H54 (cell line): ENCODE data around the gene ST8SIA5.
A peak's percentile ranks its signal among the peaks of the same experiment; 100 is the strongest.

Experiments used
- DNase-seq: peaks from one replicate; pipeline ENCODE4 v3.0.0; 2011; ENCODE audit warnings: low spot score, mixed read lengths; ENCODE audit not compliant: insufficient read length
- FAIRE-seq: peaks from 3 replicates; lab custom pipeline; 2011; peaks lifted over from hg19 to GRCh38; lab: Jason Lieb, UNC
- POLR2A ChIP-seq: IDR thresholded peaks from 2 replicates; pipeline ENCODE4 v1.6.1; 2011; ENCODE audit warnings: low read depth, mild to moderate bottlenecking, low read length

The ST8SIA5 gene

DNA sequence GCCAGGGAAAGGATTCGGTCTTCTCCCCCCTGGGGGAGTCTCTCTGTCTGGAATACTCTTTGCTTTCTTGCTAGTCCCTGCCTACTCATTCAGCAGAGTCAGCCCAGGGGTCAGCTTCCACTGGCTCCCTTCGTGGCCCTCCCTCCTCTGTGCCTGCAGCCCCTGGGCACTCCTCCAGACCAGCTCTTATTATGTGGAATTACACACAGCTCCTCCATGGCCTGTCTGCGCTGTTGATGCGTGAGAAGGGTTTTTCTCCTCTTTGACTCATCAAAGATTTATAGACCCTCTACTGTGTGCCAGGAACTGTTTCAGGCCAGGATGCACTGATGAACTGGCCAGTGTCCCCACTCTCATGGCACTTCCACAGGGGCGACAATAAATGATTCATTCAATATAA is 44.4 kb downstream of the ST8SIA5 start:
- FAIRE-seq (no peak), DNase-seq (peak; percentile 38)
- no peak for TF ChIP-seq POLR2A

DNA sequence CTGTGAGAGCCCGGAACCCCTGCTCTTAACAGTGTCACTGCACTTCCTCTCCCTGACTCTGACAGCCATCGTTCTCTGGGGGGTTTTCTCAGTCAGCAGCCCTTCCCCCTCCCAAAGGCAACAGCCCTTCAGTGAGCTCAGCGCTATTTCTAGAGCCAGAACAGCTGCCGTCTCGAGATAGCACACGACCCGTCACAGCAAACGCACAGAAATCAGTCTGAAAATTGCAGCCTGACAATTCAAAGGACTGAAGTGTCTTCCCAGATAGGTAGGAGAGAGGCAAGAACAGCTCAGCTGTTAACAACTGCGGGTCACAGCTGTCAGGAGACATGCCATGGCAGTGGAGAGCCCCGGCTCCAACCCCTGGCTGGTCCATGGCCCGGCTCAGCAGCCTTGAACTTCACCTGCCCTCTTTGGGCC is 45.4 kb downstream of the ST8SIA5 start:
- DNase-seq: no peak
- TF ChIP-seq POLR2A: no peak
- FAIRE-seq: no peak

DNA sequence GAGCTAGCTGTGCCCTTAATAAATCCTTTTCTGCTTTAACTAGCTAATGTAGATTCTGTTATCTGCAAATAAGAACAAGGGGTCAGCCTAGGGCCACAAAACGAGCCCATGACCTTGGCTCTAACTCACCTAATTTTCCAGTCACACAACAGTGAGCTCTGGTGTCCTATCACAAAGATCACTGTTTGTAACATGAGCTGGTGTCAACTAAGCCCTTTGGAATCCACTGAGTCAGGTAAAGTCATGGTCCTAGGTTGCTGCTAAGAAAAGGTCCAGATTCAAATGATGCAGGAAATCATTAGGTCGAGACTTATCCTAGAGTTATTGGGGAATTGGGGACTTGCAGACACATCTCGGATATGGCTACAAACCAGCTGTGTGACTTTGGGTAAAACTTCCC is 49.9 kb downstream of the ST8SIA5 start:
- TF ChIP-seq POLR2A: no peak
- no peak for FAIRE-seq
- no peak for DNase-seq

DNA sequence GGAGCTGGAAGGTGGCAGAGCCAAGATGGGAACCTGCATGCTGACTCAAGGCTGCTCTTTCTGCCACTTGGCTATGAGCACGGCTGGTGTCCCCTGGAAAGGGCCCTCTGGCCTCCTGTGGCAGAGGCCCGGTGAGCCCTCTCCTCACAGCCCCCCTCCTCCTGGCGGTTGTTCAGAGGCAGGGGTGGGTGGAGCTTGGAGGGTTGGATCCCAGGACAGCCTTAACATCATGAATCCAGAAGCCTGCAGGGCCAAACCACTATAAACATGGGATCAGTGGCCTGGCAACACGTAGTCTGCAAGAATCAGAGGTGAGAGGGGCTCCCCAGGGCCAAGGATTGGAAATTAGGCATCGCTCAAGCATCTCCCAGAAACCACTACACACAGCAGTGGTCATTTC is 51.3 kb downstream of the ST8SIA5 start:
- TF ChIP-seq POLR2A: no peak
- DNase-seq: no peak
- no peak for FAIRE-seq

DNA sequence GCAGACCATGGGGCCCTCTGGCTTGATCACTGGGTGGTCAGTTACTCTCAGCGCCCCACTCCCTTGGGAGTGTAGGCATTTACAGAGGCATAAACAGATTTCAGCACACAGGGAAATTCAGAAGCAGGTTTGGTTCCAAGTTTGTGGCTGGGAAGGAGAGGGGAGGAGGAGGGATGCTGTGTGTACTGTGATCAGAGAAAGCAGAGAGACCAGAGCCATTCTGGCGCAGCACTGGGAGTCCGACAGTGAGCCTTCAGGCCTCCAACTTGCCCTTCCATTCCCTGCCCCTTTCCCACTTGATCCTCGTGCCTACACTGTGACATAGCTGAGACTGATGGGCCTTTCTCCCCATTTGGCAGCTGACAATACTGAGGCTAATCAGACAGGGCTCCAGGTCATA is 52.0 kb downstream of the ST8SIA5 start:
- no peak for FAIRE-seq
- no peak for DNase-seq
- TF ChIP-seq POLR2A: no peak

DNA sequence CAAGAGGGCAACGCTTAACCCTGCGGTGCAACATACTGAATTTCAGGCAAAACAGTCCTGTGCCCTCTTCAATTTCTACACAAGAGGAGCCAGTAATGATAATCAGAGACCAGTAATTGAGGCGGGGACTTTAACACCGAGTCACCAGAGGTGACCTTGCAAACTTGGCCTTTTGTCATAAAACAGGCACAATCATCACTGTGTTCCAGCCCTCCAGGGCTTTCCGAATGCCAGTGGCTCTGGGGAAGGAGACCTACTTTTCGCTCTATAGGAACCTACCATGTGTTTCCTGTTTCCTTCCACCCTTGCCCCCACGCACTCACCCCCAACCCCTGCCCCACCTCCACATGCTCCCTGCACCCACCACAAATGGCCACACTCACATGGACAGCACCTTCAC is 52.7 kb downstream of the ST8SIA5 start:
- no peak for TF ChIP-seq POLR2A
- DNase-seq (no peak), FAIRE-seq (no peak)

DNA sequence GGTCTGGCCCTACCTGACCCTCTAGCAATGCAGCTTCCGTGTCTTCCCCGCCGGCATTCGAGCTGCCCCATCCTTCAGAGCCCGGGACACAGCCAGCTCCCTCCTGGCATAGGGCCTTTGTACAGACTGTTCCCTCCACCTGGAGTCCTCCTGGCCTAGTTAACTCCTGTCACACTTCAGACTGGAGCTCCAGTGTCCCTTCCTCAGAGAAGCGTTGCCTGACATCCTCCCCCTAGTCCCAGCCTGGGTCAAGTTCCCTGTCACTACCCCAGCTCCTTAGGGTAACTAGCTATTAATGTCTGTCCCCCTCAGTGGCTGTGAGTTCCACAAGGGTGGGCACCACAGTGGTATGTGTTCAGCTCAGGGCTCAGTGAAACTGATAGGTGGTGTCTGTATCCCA is 54.4 kb downstream of the ST8SIA5 start:
- DNase-seq: no peak
- no peak for TF ChIP-seq POLR2A
- no peak for FAIRE-seq

DNA sequence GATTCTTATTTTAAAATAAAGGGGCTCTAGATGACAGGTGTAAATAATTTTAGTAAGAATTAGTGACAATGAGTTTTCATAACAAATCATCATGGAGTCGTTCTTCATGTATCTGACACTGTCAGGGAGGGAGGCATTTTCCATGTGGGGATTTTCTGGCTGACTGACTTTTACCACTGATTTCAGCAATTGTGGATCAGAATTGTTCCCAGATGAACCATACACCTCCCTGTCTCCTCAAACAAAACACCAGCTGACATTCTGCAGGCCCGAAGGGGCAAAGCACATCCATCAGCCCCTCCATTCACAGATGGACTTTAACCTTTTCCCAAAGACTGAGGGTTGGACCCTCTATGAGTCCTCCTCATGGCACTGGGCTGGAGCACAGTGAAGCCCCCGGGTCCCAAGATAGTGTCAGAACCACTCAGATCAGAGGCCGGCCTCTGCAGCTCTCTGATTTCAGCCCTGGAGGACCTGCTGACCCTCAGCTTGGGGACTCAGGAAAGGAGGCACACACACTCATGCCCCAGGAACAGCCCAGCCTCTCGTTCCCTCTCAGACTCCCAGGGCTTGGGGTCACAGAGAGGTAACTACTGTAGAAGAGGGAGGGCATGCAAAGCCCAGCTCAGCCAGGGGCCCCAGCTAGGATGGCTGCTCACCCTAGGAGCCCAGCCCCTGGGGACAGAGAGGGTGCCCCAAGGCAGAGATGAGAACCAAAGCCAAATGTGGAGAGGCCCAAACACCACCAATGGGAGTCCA is 56.6 kb downstream of the ST8SIA5 start:
- no peak for TF ChIP-seq POLR2A
- DNase-seq: no peak
- no peak for FAIRE-seq

DNA sequence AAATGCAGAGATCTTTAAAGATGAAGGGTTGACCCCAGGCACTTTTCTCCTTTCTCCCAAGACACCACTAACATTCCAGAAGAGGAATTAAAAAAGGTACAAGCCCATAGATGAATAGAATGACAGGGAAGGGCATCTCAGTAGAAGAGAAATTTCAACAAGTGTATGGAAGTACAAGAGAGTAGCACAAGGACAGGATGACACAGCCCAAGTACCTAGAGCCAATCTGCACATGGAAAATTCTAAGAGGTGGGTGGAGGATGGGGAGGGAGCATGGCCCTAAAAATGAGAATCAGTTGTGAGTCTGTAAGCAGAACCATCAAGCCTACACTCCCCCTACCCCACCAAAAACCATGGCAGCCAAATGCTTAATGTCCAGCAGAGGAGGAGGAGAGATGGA is 60.2 kb downstream of the ST8SIA5 start:
- TF ChIP-seq POLR2A: no peak
- DNase-seq: no peak
- FAIRE-seq: no peak

DNA sequence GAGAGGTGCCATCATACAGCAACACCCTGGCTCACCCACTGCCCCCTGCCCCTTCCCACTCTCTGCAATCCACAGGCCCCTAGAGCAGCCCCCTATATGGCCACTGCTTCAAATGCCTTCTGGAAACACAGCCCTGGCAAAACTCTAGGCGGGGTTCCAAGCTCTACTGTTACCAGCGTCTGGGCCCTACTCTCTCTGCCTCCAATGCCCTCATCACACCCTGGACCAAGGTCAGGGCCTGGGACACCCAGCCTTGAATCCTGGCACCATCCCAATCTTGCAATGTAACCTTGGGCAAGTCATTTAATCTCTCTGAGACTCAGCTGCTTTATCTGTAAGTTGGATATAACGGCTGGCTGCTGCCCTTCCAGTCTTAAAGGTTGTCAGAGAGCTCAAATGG is 60.6 kb downstream of the ST8SIA5 start:
- FAIRE-seq (no peak), DNase-seq (no peak)
- no peak for TF ChIP-seq POLR2A

DNA sequence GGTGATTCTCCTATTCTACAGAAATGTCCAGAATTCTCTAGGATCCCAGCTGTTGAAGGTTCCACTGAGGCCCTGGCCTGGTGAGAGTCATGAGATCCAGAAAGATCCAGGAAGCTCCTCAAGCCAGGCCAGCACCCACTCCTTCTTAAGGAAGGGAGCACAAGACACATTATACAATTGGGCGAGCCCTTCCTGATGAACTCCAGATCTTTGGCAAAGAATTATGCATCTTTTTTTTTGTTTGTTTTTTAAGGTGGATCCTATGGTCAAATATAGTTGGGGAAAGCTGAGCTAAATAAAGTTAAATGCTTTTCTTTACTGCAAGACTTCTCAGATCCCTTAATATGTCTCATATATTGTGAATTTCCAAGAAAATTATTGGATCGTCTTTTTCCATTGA is 62.9 kb downstream of the ST8SIA5 start:
- no peak for FAIRE-seq
- DNase-seq: no peak
- no peak for TF ChIP-seq POLR2A

DNA sequence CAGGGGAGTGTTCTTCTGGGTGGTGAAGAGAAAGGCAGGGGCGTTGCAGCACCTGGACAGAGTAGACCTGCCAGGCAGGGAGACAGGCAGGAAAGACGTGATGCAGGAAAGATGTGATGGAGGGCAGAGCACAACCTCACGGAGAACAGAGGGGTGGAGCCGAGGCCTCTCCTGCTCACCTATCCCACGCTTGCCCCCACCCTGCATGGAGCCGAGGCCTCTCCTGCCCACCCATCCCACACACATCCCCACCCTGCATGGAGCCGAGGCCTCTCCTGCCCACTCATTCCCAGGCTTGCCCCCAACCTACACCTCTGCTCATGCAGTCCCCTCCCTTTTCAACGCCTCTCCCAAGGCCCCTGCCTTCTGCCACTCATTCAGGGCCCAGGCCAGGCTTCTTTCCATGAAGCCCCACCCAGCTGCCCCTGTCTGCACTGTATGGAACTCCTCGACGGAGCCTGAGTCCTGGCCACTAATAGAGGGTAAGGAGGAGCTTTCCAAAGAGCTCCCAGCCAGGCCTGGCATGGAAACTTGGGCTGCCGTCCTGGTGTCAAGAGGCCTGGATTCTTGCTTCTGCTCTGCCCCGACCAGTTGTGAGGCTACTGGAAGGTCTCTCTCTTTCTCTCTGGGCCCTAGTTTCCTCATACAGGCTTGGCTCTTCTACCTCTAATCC is 67.9 kb downstream of the ST8SIA5 start:
- no peak for TF ChIP-seq POLR2A
- no peak for FAIRE-seq

DNA sequence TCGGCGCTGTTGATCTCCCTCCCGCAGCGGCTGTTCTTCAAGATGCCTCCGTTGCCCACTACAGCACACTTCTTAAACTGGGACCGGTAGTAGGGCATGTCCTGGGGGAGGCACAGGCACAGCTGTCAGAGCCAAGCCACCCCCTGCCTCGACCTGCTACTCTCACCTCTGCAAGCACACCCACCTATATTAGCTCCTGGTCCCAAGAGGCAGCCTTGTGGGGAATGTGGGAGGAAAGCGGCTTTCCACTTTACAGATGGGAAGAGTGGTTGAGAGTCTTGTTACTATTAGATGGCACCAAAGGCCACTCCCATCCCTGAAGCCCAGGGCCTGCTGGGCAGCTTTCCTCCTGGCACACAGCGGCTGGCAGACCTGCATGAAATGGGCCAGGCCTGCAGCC is 70.7 kb downstream of the ST8SIA5 start:
- no peak for DNase-seq
- FAIRE-seq: no peak
- no peak for TF ChIP-seq POLR2A

More for the DNA sequence above, 67.9 kb downstream of the ST8SIA5 start:
- DNase-seq: no peak

DNA sequence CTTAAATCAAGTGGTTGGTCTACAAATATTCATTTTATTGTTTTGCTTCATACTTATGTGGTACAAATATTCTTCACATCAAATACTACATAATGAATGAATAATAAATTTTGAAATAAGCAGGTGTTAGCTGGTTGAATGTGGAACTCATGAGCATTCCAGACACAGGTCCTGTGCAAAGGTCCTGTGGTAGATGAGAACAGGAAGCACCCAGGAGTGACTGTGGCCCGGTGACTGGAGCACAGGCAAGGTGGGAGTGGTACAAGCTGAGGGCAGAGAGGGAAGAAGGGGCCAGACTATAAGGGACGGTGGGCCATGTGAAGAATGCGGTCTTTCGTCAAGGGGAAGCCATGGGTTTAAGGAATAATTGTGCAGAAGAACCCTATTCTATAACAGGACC is 73.6 kb downstream of the ST8SIA5 start:
- TF ChIP-seq POLR2A: no peak
- FAIRE-seq: no peak
- DNase-seq: no peak
